Measurements from ENCODE around the gene ABCC10. TPM values are rescaled to one million over a fixed set of nuclear protein-coding genes. Genes with fewer than 3 reads are reported as not detected.

The ABCC10 gene, protein sequence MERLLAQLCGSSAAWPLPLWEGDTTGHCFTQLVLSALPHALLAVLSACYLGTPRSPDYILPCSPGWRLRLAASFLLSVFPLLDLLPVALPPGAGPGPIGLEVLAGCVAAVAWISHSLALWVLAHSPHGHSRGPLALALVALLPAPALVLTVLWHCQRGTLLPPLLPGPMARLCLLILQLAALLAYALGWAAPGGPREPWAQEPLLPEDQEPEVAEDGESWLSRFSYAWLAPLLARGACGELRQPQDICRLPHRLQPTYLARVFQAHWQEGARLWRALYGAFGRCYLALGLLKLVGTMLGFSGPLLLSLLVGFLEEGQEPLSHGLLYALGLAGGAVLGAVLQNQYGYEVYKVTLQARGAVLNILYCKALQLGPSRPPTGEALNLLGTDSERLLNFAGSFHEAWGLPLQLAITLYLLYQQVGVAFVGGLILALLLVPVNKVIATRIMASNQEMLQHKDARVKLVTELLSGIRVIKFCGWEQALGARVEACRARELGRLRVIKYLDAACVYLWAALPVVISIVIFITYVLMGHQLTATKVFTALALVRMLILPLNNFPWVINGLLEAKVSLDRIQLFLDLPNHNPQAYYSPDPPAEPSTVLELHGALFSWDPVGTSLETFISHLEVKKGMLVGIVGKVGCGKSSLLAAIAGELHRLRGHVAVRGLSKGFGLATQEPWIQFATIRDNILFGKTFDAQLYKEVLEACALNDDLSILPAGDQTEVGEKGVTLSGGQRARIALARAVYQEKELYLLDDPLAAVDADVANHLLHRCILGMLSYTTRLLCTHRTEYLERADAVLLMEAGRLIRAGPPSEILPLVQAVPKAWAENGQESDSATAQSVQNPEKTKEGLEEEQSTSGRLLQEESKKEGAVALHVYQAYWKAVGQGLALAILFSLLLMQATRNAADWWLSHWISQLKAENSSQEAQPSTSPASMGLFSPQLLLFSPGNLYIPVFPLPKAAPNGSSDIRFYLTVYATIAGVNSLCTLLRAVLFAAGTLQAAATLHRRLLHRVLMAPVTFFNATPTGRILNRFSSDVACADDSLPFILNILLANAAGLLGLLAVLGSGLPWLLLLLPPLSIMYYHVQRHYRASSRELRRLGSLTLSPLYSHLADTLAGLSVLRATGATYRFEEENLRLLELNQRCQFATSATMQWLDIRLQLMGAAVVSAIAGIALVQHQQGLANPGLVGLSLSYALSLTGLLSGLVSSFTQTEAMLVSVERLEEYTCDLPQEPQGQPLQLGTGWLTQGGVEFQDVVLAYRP (N-terminal part only)
- total RNA-seq (2021): 28.0 and 31.8 TPM in 2 replicates
- long read RNA-seq, full-length matches to known transcripts: 2 of 91 reads
- long read RNA-seq, partial matches to known transcripts: 52 of 91 reads
- long read RNA-seq, other reads (novel, unspliced or antisense): 37 of 91 reads

- Histone ChIP-seq H2AK5ac (ENCODE audit: insufficient read length, low read length) (no peak within 1 kb of the TSS), H3K79me1 (ENCODE audit: insufficient read depth, low read depth, low read length, poor library complexity, severe bottlenecking) (no peaks in the 10 kb centered on the region), H2BK12ac (ENCODE audit: insufficient read length, low read depth, low read length) (no peak within 1 kb of the TSS), H3K27ac (ENCODE audit: insufficient read length, low read depth, low read length) (no peak within 1 kb of the TSS), H3K27me3 (ENCODE audit: insufficient read depth, low read length) (no peaks in the 10 kb centered on the region), H2AFZ (ENCODE audit: low read length) (no peak within 1 kb of the TSS), H2BK15ac (ENCODE audit: low read depth, low read length) (no peak within 1 kb of the TSS), H3K56ac (ENCODE audit: insufficient read length, low read depth, low read length) (no peak within 1 kb of the TSS), H4K91ac (ENCODE audit: insufficient read length, low read depth, low read length) (no peak within 1 kb of the TSS), H3K23ac (ENCODE audit: insufficient read length, low read depth, low read length) (no peak within 1 kb of the TSS), H4K5ac (ENCODE audit: insufficient read length, low read depth, low read length) (no peak within 1 kb of the TSS), H3K18ac (ENCODE audit: insufficient read length, low read depth, low read length) (peak within 1 kb of the TSS; percentile 1), H3K79me2 (ENCODE audit: insufficient read depth, low read length) (no peaks in the 10 kb centered on the region), H3K9ac (ENCODE audit: extremely low read depth, insufficient read length, low read length) (peak within 1 kb of the TSS; percentile 41), H3K4ac (ENCODE audit: low read depth, low read length) (no peak within 1 kb of the TSS), H4K20me1 (ENCODE audit: control insufficient read depth, insufficient read depth, insufficient read length) (no peaks in the 10 kb centered on the region), H4K8ac (replicated peaks; ENCODE audit: insufficient read length, low read depth, low read length) (no peak within 1 kb of the TSS), H3T11ph (ENCODE audit: low read length) (no peak within 1 kb of the TSS), H3K4me1 (ENCODE audit: insufficient read depth, low read length) (peaks cover 4% of the 10 kb centered on the region; the same call in 1 of the 2 replicates), H3K23me2 (ENCODE audit: insufficient read length, low read depth, low read length, poor library complexity, severe bottlenecking) (peaks cover 7% of the 10 kb centered on the region), H2BK120ac (ENCODE audit: low read depth, low read length, poor library complexity, severe bottlenecking) (no peak within 1 kb of the TSS), H3K4me2 (ENCODE audit: insufficient read depth, insufficient read length, low read length) (peak within 1 kb of the TSS; percentile 41), H3K9me3 (ENCODE audit: control insufficient read depth, low read depth, low read length) (no peaks in the 10 kb centered on the region), H2BK5ac (ENCODE audit: insufficient read length, low read length) (no peak within 1 kb of the TSS), H2BK20ac (ENCODE audit: low read depth, low read length, poor library complexity, severe bottlenecking) (no peak within 1 kb of the TSS), H3K14ac (ENCODE audit: insufficient read depth, low read length) (no peak within 1 kb of the TSS)
- Mint-ChIP-seq H3K4me1 (peaks cover 14% of the 10 kb centered on the region in 2 experiments), H3K27ac (peak within 1 kb of the TSS; percentile 95 to 98 (median 96); a peak in 6 of 7 replicates), H3K9me3 (peaks cover 14 to 15% of the 10 kb centered on the region in 2 experiments; a peak in 4 of 5 replicates), H3K27me3 (ENCODE audit: low read depth) (peaks cover 10% of the 10 kb centered on the region), H3K4me3 (peak within 1 kb of the TSS; percentile 90), H3K36me3 (ENCODE audit: insufficient read depth in 1 of 3, low read depth in 3 of 3) (peaks cover 0 to 7% (median 2%) of the 10 kb centered on the region in 3 experiments; a peak in 4 of 7 replicates)
- WGBS (ENCODE audit: extremely low coverage, insufficient read length, low lambda C conversion rate): no CpG with 5 or more reads among the region's 49 CpGs
- peak; percentile 96 for DNase-seq
- TF ChIP-seq CTCF (conservative IDR thresholded peaks at IDR 0.05): peak; percentile 51; the same call in 2 of the 3 replicates
These were observed at the start of gene ABCC10 for GRCh38 chr6:43427406-43428111. Gene ABCC10, plus strand, starts transcription at chr6:43427541. Its CDS starts 438 bp downstream, at chr6:43427979.
